Hepatic stellate cell (primary cell): Measurements from ENCODE around the gene MPP1.
A peak's percentile ranks its signal among the peaks of the same experiment; 100 is the strongest.
"Not testable (repeated sequence)": the region's sequence is repeated elsewhere in the genome, so short reads cannot be mapped to it uniquely, and the experiment has no call there.

Experiments used
- DNase-seq: peaks from one replicate; pipeline ENCODE4 v3.0.0; 2011; ENCODE audit warnings: low spot score

Gene MPP1

GRCh38 chrX:154804957-154805695, at the start of gene MPP1:
MPP1 (minus strand) TSS chrX:154805485; CDS start chrX:154805373, 112 bp downstream.
- peak; percentile 70 for DNase-seq

GRCh38 chrX:154850957-154851611, 45.8 kb upstream of the MPP1 start:
- DNase-seq: no peak

GRCh38 chrX:154840856-154841255, 35.6 kb upstream of the MPP1 start:
- peak; percentile 39 for DNase-seq

- DNase-seq: no peak
Observed at GRCh38 chrX:154836163-154836562, 30.9 kb upstream of the MPP1 start.

- DNase-seq: no peak
Observed at GRCh38 chrX:154834562-154834961, 29.3 kb upstream of the MPP1 start, which contains the start of gene SMIM9. SMIM9 (minus strand) TSS chrX:154834662; CDS start chrX:154830856, 3,806 bp downstream.

GRCh38 chrX:154833746-154834274, 28.5 kb upstream of the MPP1 start:
- DNase-seq: no peak

- no peak for DNase-seq
Observed at GRCh38 chrX:154829926-154830442, 24.7 kb upstream of the MPP1 start.

- no peak for DNase-seq
Observed at GRCh38 chrX:154829134-154829533, 23.8 kb upstream of the MPP1 start.

- DNase-seq: no peak
Observed at GRCh38 chrX:154828016-154828408, 22.7 kb upstream of the MPP1 start.

GRCh38 chrX:154827194-154828015, 22.1 kb upstream of the MPP1 start:
- no peak for DNase-seq

GRCh38 chrX:154825586-154825985, 20.3 kb upstream of the MPP1 start:
- not testable (repeated sequence) for DNase-seq

GRCh38 chrX:154824638-154825037, 19.4 kb upstream of the MPP1 start:
- no peak for DNase-seq

- DNase-seq: no peak
Observed at GRCh38 chrX:154822029-154822428, 16.7 kb upstream of the MPP1 start.

GRCh38 chrX:154821523-154821922, 16.2 kb upstream of the MPP1 start:
- no peak for DNase-seq

GRCh38 chrX:154819771-154820341, 14.6 kb upstream of the MPP1 start:
- DNase-seq: no peak

GRCh38 chrX:154818916-154819770, 13.9 kb upstream of the MPP1 start:
- no peak for DNase-seq

GRCh38 chrX:154817048-154817618, 11.8 kb upstream of the MPP1 start:
- not testable (repeated sequence) for DNase-seq

- not testable (repeated sequence) for DNase-seq
Observed at GRCh38 chrX:154816326-154816898, 11.1 kb upstream of the MPP1 start.

GRCh38 chrX:154815274-154815818, 10.1 kb upstream of the MPP1 start:
- peak; percentile 34 for DNase-seq

GRCh38 chrX:154813801-154814200, 8.5 kb upstream of the MPP1 start:
- DNase-seq: no peak
